HL-60/S4 (cell line): Measurements from ENCODE around the gene PIP5K1B.
"Not testable (repeated sequence)": the region's sequence is repeated elsewhere in the genome, so short reads cannot be mapped to it uniquely, and the experiment has no call there.

ENCODE experiments used
- in situ Hi-C: fragments of 300-500 bp; cut with MboI; formaldehyde crosslinking; loops from 2 replicates; pipeline ENCODE4 v1.14.3; 2022; ENCODE audit warnings: low sequenced_read_pairs

The PIP5K1B gene

DNA sequence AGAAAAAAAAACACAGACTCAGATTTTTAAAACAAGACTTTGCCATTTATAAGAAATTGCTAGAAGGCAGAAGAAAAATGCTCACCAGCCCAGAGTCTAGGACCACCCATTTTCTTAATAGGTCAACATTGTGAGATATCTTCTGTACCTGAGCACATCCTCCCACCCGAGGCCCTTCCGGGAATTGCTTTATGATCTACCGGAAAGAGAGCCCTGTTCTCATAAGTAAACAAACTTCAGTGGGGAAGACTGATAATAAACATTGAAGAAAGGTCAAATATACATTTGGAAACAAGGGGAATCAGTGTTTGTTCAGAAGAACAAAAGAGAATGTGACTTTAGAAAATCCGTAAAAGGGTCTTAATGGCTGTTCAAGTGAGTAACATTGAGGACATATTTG lies 264.5 kb downstream of the PIP5K1B start:
- in situ Hi-C loops: no loop called here

DNA sequence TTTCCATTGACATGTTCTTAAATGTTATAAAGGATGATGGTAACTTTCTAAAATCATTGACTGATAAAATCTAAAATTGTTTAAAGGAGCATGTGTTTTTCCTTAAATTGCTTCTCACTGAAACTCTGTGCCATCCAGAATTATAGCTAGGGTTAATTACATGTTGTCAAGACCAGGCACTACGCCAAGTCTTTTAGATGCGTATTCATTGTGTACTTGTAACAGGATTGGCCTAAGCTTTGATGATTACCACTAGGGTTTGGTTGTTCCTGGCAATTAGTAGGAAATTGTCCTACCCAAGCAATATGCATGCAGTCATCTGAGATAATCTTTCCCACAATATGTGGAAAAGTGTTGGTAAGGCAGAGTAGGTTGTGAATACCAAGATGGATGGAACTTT lies 265.1 kb downstream of the PIP5K1B start:
- in situ Hi-C loops: no loop called here

DNA sequence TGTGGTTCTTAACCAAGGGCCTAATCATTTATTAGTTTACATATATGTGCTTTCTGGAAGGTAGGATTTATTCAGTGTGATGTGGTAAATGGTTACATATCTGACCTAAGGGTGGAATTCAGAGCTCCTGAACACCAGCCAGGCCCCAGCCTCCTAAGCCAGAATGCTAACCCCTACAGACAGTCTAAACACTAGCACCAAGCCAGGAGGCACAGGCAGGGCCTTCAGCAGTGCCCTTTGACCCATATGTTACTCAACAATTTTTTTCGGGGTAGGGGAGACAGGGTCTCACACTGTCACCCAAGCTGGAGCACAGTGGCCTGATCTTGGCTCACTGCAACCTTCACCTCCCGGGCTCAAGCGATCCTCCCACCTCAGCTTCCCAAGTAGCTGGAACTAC lies 268.6 kb downstream of the PIP5K1B start:
- in situ Hi-C loops: no loop called here

DNA sequence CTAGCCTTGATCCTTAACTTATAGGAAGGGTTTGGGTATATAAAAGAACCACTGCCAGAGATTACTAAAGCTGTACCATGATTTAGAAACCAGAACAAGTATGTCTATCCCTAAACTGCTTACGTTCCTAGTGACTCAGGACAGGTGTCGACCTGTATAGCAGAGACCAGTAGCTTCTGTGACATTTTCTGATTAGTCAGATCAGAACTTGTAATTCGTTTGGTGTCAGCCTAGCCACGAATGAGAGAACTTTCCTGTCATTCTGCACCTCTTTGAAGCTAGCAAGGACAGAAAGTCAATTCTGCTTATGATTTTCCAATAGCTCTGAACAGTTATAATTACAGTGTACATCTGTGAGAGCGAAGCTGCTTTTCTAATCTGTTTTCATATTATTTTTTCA lies 269.4 kb downstream of the PIP5K1B start:
- in situ Hi-C loops: no loop called here

DNA sequence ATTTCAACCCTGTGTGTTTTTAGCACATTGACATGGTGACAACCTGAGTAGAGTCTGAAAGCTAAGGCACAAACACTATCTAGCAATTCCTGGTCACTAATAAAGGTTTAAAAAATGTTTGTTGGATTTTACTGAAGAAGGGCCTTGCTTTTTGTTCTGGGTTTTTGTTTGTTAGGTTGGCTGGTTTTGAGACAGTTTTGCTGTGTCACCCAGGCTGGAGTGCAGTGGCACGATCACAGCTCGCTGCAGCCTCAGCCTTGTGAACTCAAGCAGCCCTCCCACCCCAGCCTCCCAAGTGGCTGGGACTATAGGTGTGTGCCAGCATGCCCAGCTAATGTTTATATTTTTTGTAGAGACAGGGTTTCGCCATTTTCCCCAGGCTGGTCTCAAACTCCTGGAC lies 269.9 kb downstream of the PIP5K1B start:
- in situ Hi-C loops: no loop called here

DNA sequence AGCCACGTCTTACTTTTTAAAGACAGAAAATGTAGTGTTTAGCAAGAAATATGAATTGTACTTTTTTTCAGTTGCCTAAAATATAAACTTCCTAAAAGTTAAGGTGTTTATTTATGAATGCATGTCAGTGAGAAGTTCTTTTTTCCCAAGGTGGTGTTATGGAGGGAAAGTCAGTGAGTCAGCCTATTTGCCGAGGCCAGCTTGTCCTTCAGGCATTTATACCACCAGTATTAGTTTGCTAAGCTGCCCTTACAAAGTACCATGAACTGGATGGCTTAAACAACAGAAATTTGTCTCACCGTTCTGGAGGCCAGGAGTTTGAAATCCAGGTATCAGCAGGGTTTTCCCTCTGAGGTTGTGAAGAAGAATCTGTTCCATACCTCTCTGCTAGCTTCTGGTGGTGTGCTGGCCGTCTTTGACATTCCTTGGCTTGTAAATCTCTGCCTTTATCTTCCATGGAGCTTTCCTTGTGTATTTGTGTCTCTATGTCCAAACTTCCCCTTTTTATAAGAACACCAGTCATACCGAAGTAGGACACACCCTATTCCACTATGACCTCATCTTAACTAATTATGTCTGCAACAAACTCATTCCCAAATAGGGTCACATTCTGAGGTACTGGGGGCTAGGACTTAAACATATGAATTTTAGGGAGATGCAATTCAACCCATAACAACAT lies 270.5 kb downstream of the PIP5K1B start:
- in situ Hi-C loops: no loop called here

DNA sequence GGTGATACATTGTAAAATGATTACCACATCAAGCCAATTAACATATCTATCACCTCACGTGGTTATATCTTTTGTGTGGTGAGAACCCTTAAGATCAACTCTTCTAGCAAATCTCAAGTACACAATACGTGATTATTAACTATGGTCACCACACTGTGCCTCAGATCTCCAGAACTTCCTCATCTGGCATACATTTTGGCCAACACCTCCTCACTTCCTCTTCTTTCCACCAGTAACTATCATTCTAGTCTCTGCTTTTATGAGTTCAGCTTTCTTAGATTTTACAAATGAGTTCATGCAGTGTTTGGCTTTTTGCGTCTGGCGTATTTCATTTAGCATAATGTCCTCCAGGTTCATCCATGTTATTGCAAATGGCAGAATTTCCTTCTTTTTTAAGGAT lies 273.0 kb downstream of the PIP5K1B start:
- in situ Hi-C loops: no loop called here

DNA sequence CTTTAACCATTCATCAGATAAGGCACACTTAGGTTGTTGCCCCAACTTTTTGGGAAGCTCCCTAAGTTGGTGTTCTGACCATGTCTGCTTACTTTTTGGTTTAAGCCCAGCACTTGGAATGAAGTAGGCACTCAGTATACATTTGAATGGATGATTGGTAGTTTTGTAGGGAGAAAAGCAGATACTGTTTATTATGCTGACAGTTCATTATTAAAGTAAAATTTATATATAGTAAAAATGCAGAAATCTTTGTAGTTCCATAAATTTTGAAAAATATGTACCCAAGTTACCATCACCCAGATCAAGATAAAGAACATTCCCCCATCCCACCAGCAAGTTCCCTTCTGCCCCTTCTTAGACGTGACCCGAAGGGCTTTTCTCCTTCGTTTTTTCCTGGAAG lies 273.5 kb downstream of the PIP5K1B start:
- in situ Hi-C loops: no loop called here

DNA sequence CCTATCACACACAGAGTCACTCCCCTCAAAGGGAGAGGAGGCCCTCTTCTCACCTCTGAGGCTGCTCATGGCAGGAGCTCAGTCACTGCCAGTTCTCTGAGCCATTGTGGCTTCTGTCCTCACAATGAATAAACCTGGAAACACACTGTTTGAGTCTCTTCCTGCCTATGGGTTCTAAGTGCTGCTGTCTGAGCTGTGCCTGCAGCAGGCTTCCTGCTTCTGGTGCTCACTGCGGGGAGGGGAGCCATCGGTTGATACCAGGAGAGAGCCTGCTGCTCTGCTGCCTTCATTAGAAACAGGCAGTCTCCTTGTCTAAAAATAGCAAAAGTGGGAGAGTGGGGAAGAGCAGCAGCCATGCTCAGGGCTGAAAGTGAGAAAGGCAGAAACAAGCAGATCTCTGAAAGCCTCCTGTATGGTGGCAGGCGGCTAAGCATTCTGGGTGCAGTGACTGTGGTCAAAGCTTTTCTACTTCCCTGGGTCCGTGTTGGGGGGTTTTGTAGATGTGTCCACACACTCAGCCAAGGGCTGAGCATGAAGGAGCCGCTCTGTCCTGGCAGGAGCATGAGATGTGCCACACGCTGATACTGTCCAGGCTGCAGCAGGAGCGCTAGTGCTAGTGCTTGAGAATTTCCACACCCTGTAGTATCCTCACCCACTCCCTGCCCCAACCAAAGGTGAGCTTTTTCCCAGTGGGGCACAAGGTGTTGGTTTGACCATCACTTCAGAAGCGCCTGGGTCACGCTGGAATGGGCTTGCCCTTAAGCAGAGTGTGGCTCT lies 274.7 kb downstream of the PIP5K1B start:
- in situ Hi-C loops: no loop called here

DNA sequence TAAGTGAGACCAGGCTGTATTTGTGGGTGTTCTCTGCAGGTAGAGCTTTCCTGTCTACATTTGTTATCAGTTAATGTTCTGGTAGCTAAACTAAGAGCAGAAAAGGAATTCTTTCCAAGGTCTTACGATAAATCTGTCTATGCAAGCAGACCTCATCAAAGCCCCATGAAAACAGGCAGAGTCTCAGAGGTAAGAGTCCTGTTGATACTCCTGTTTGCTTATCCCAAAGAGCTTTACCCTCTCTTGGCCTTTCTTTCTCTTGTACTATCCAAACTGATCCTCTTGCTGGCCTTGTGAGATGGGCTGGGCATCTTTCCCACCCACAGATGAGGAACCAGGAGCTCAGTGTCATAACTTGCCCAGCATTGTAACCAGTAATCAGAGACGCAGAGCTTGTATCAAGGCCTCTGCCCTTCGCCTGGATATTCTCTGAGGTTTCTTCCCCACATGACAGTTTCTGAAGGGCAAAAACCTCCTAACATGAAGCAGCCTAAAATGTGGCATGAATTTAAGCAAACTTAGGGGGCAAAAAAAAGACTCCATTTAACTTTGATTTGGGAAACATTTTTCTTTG lies 275.4 kb downstream of the PIP5K1B start:
- in situ Hi-C loops: no loop called here

DNA sequence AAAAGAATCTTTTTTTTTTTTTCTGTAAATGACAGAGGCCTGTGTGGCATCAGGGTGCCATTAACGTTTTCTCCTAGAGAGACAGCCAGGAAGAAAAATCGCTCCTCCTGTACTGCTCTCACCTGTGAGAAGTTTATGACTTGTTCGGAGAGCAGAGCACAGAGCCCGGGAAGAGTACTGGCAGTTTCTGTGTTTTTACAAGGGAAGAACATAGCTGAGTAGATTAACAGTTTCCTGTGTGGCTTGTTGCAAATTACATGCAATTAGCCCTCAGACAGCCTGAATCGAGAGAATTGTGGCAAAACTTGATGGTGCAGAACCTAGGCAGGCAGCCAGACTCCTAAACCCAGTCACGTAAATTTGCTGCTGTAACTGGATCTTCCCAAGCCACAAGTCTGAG lies 276.7 kb downstream of the PIP5K1B start:
- in situ Hi-C loops: no loop called here

DNA sequence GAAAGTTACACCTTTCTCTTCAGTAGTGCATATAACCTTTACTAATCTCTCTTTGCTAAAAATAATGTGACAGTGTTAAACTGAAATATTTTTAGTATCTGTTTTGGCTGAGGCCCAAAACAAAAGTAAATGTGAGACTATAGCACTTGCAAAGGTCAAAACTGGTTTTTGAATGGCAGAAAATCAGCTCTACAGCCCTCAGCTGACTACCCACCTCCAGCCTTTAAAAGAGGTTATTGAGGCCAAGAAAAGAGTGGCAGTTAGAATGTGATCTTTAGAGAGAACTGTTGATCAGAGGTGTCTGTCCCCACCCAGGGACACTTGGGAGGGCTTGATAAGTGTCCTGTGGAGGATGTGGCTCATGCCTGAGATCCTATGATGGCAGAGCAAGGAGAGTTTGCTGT lies 278.0 kb downstream of the PIP5K1B start:
- in situ Hi-C loops: no loop called here

DNA sequence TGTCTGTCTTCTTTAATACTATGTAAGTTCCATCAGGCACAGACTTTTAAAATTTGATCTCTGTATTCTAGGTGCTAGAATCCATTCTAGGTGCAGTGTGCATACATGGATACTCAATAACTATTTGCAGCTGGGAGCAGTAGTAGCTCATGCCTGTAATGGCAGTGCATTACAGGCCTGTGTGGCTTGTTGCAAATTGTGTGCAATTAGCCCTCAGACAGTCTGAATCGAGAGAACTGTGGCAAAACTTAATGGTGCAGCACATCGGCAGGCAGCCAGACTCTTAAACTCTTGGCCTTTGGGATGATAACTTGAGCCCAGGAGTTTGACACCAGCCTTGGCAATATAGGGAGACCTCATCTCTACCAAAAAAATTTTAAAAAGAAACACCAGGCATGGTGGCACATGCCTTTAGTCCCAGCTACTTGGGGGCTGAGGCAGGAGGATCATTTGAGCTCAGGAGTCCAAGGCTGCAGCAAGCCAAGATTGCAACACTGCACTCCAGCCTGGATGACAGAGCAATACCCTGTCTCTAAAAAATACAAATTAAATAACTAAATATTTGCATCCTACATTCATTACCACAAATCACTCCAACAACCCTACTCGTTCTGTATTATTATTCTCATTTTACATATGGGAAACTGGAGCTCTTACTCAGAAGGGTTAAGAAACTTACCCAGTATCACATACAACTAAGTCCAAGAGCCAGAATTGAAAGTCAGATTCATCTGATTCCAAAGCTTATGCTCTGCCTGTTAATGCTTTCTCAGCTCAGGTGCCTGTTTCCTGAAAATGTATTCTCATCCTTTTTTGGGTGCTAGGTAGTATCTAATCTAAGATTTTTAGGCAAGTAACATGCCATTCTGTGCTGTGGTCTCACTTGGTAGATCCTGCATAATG lies 278.7 kb downstream of the PIP5K1B start:
- in situ Hi-C loops: no loop called here

DNA sequence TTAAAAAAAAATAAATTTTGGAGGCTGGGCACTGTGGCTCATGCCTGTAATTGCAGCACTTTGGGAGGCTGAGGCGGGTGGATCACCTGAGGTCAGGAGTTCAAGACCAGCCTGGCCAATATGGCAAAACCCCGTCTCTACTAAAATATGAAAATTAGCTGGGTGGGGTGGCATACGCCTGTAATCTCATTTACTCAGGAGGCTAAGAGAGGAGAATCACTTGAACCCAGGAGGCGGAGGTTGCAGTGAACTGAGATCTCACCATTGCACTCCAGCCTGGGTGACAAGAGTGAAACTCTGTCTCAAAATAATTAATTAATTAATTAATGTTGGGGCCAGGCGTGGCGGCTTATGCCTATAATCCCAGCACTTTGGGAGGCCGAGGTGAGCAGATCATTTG lies 281.9 kb downstream of the PIP5K1B start:
- in situ Hi-C loops: not testable (repeated sequence)

DNA sequence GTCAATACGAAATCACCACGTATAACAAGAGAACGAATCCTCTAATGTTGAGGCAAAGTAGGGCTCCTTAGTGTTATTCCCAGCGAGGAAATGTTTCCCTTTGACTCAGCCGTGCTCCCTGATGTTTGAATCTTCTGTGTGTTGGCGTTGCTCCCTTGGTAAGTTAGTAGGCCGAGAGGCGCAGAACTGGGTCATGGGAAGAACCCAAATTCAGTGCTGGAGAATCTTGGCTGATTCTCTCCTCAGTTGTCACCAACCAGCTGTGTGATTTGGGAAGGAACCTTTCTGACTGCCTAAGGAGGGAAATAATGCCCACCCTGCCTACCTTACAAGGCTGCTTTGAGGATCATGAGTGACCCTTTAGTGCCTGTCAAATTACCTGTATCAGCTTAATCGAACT lies 286.4 kb downstream of the PIP5K1B start:
- in situ Hi-C loops: no loop called here

DNA sequence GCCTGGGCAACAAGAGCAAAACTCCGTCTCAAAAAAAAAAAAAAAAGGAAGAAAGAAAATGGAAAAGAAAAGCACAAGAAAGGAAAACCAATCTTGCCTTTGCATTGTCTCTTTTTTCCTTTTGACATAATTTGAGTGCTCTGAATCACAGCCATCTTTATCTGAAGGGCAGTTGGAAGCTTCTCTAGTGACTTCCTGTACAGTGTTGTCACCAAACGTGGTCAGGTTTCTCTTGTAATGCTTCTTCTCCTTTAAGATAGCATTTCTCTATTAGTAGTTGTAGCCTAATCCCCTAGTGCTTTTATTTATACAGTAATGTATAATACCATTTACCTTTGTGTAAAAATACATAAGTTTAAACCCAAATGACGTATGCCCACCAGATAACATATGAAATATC lies 290.7 kb downstream of the PIP5K1B start:
- in situ Hi-C loops: no loop called here

DNA sequence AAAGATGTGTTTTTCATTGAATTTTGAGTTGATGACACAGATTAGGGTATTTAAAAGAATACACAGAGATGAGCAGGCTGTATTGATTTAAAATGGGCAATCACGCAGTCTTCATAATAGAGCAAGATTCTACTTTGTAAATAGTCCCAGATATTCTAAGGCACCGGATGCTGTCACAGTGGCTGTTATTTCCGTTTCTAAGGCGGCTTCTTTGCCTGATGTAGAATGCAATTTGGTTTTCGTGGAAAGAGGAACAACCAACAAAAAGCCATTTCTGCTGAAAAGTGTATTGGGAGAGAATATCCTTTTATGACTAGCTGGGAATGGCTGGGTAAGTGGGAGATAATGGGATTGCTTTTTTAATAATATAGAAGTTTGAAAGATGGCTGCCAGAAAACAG lies 291.4 kb downstream of the PIP5K1B start:
- in situ Hi-C loops: no loop called here

DNA sequence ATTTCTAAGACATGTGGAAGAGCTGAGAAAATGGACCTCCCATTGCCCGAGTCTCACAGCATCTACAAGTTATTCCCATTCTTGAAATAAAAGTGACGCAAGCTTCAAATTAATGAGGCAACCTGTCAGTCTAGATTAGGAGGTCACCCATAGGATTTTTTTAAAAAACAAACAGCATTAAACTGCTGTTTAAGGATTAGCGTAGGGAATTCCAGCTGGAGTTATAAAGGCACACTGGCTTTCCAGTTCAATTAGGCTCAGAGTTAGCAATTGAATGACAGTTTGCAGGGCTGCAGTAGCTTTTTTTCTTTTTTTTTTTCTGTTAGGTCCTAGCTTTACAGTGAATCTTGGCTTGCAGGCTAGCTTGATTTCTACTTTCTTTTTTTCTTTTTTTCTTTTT lies 292.6 kb downstream of the PIP5K1B start:
- in situ Hi-C loops: no loop called here

DNA sequence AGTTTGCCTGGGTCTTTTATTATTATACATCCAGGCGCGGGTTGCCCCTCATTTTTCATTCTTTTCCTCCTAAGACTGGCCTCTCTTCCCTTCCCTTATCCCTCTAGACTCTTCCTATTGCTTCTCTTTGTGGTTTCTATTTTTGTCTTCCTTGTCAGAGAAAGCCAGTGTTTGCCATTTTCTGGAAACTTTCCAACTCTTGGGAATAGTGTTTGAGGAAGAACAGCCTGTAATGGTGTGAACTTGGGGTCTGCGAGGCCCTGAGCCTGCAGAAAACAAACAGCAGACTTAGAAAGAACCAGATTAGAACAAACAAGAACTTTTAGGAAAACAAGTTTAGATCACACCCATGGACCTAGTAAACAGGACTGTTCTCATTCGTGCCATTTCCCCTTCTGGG lies 293.3 kb downstream of the PIP5K1B start:
- in situ Hi-C loops: no loop called here

DNA sequence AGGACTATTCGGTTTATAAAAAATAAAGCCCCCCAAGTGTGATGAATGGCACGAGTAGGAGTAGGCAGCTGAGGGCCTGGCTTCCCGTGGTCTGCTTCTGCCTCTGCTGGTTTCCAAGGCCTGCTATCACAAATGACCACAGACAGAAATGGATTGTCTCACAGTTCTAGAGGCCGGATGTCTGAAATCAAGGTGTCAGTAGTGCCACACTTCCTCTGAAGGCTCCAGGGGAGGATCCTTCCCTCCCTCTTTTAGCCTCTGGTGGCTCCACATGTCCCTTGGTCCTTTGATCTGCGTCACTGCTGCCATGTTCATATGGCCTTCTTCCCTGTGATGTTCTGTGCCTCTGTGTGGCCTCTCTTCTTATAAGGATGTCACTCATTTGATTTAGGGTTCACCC lies 293.8 kb downstream of the PIP5K1B start:
- in situ Hi-C loops: no loop called here

DNA sequence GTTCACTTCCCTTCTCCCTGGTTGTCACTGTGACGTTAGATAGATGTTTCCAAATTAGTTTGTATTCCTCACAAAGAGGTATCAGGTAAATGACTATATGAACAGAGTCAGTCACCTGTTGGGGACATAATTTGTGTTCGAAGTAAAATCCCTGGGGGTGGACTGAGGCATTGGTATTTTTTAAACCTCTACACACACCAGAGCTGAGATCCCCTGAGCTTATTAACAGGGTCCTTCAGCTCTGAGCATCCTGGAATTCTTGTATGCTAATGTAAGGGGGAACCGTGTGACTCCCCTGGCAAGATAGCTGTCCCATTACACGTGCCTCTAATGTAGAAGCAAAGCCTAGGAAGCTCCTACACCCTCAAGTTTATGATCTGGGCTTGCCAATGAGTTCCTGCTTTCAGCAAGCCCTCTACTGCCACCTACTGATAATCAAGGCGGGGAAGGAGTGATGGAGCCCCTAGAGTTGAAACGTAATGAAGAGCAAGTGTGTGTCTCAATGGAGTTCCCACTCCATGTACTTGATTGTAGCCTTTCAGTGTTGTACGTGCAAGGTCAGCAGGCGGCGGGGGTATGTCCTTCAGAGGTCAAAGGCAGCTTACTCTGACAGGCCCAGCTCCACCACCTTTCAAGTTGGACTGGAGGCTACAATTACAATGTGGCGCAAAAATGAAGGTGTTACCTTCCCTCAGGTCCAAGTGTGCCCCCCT lies 294.5 kb downstream of the PIP5K1B start:
- in situ Hi-C loops: loop anchor here (10.0 to 25.0 kb wide), 3 partner anchors 287 to 487 kb away; partner anchors contain the start of gene PIP5K1B
